Small intestine (tissue), 7 donors: ENCODE results near the gene FYB2. TPM values are rescaled to one million over a fixed set of nuclear protein-coding genes. Genes with fewer than 3 reads are reported as not detected.
"Not testable (repeated sequence)": the region's sequence is repeated elsewhere in the genome, so short reads cannot be mapped to it uniquely, and the experiment has no call there.

ENCODE experiments used
- DNase-seq, 2 donors: peaks; one replicate each; pipeline versions ENCODE4 v3.0.0 to v3.0.0-alpha.2; 2013
- FAIRE-seq: peaks from 2 replicates; lab custom pipeline; 2012; peaks lifted over from hg19 to GRCh38; lab: Jason Lieb, UNC
- H3K27ac ChIP-seq, 3 donors: one replicate each; pipeline ENCODE4 v1.5.1; 2013; ENCODE audit warnings: low read length in 2 of 3, mild to moderate bottlenecking in 2 of 3, control low read depth in 1 of 3, inconsistent platforms in 1 of 3, low read depth in 1 of 3, moderate library complexity in 1 of 3
- H3K27me3 ChIP-seq, 3 donors: one replicate each; pipeline ENCODE4 v1.6.1; 2013; ENCODE audit warnings: low read length in 3 of 3, inconsistent platforms in 1 of 3; ENCODE audit not compliant: control insufficient read depth in 3 of 3, insufficient read depth in 3 of 3
- H3K36me3 ChIP-seq, 3 donors: one replicate each; pipeline ENCODE4 v1.6.1; 2013; ENCODE audit warnings: low read length in 3 of 3, inconsistent platforms in 1 of 3, low read depth in 1 of 3, mild to moderate bottlenecking in 1 of 3, moderate library complexity in 1 of 3; ENCODE audit not compliant: control insufficient read depth in 3 of 3, insufficient read depth in 2 of 3
- H3K4me1 ChIP-seq, 3 donors: one replicate each; pipeline ENCODE4 v1.6.1; 2013; ENCODE audit warnings: low read length in 2 of 3, inconsistent platforms in 1 of 3, low read depth in 1 of 3, mild to moderate bottlenecking in 1 of 3, moderate library complexity in 1 of 3; ENCODE audit not compliant: control insufficient read depth in 3 of 3, insufficient read depth in 2 of 3
- H3K4me3 ChIP-seq, 3 donors: one replicate each; pipeline ENCODE4 v1.5.1; 2013; ENCODE audit warnings: low read length in 3 of 3, control low read depth in 1 of 3, inconsistent platforms in 1 of 3, low read depth in 1 of 3, mild to moderate bottlenecking in 1 of 3, moderate library complexity in 1 of 3
- H3K9me3 ChIP-seq, 2 donors: one replicate each; pipeline ENCODE4 v1.6.1; 2013; ENCODE audit warnings: low read depth in 1 of 2, low read length in 1 of 2; ENCODE audit not compliant: control insufficient read depth in 2 of 2, insufficient read depth in 1 of 2
- WGBS, 3 donors: extraction: QIAGEN DNeasy Blood & Tissue Kit; methylation state at CpG; one replicate each; pipeline ENCODE4 v1.1.7; 2013; 5-methylcytosine and 5-hydroxymethylcytosine counted together
- polyA plus RNA-seq, 4 donors: library from polyadenylated mRNA; stranded (reverse) in 3 of 4; unstranded in 1 of 4; fragments of 200-250 nt in 3 of 4; fragments of 120-200 nt in 1 of 4; gene quantifications; one replicate each; pipeline versions ENCODE4 v1.2.1 to v1.2.3, GENCODE V29; 2013
- donor health status: healthy with polysubstance abuse.
- donor health status: control.
- donor health status: control.
- donor health status: Bipolar disorder and iron deficiency.
- donor health status: healthy.

Gene FYB2
- polyA plus RNA-seq, 4 donors = 1.1 to 10.2 (median 1.2) TPM; not detected in 1

- FAIRE-seq = no peak
- 31 to 85% (median 50%) methylated on average over 3 of the region's 3 CpGs for WGBS, 3 donors
Observed at GRCh38 chr1:56780128-56780750, 39.0 kb downstream of the FYB2 start.

DNA sequence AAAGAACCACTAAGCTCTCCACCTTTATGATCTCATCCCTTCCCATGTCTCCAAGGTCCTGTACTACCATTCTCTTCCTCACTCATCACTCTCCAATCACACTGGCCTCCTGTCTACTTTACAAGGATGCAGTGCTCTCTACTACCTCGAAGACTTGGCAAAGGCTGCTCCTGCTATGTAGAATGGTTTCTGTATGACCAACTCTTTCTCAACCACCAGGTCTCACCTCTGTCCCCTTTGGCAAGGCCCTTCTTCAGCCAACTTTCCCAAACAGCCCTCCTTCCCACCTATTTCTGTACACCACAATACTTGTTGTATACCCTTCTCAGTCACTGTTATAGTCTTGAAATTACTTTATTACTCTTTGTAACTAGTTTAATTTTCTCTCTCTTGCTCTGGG is 41.2 kb downstream of the FYB2 start:
- DNase-seq (no peak), FAIRE-seq (no peak)
- H3K27me3 ChIP-seq = no peaks in the 10 kb centered on the region

More at GRCh38 chr1:56780128-56780750, 39.0 kb downstream of the FYB2 start:
- Histone ChIP-seq H3K4me3 (no peak overlapping the region), H3K27me3 (no peaks in the 10 kb centered on the region), H3K36me3 (no peaks in the 10 kb centered on the region), H3K4me1 (no peaks in the 10 kb centered on the region), H3K9me3 (no peaks in the 10 kb centered on the region), H3K27ac (peak overlapping the region in 1 of 3 donors; percentile 22)
- DNase-seq = peak in 1 of 2 donors; percentile 47

GRCh38 chr1:56774732-56775131 is 44.5 kb downstream of the FYB2 start:
- H3K36me3 ChIP-seq, DNase-seq, H3K27me3 ChIP-seq, H3K27ac ChIP-seq, H3K4me3 ChIP-seq, H3K9me3 ChIP-seq, H3K4me1 ChIP-seq, FAIRE-seq: not testable (repeated sequence)

More for the DNA sequence above, 41.2 kb downstream of the FYB2 start:
- Histone ChIP-seq H3K9me3 (no peaks in the 10 kb centered on the region), H3K4me3 (no peak overlapping the region), H3K36me3 (no peaks in the 10 kb centered on the region), H3K27ac (no peak overlapping the region), H3K4me1 (no peaks in the 10 kb centered on the region)
- WGBS, 3 donors = 63 to 83% (median 82%) methylated on average over 1 of the region's 1 CpG

DNA sequence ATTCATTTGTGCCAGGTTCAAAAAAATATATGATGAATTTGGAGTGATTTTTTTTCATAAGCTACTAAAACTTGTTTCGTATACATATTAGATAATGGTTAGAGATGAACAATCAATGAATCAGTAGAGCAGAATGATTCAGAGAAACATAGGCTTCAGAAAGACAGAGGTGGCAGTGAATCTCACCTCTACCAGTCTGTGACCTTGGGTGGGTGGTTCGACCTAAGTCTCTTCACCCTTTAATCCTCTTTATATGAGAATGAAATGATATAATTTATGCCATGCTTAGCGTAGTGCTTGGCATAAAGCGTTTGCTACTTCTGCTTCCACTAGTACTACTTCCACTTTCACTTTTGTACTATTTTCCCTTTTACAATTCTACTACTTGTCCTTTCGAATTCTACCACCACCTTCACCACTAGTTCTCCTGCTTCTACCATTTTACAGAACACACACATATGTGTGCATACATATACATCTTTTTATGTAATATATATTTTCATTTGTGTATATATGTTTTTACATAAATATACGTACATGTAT is 45.1 kb downstream of the FYB2 start:
- peak in 1 of 2 donors; percentile 42 for DNase-seq
- H3K4me1 ChIP-seq = no peaks in the 10 kb centered on the region
- peak overlapping the region in 1 of 3 donors; percentile 23 for H3K4me3 ChIP-seq
- WGBS, 3 donors = 27 to 52% (median 38%) methylated on average over 6 of the region's 6 CpGs
- H3K9me3 ChIP-seq = no peaks in the 10 kb centered on the region
- FAIRE-seq = no peak
- H3K27ac ChIP-seq = no peak overlapping the region
- no peaks in the 10 kb centered on the region for H3K36me3 ChIP-seq
- no peaks in the 10 kb centered on the region for H3K27me3 ChIP-seq

DNA sequence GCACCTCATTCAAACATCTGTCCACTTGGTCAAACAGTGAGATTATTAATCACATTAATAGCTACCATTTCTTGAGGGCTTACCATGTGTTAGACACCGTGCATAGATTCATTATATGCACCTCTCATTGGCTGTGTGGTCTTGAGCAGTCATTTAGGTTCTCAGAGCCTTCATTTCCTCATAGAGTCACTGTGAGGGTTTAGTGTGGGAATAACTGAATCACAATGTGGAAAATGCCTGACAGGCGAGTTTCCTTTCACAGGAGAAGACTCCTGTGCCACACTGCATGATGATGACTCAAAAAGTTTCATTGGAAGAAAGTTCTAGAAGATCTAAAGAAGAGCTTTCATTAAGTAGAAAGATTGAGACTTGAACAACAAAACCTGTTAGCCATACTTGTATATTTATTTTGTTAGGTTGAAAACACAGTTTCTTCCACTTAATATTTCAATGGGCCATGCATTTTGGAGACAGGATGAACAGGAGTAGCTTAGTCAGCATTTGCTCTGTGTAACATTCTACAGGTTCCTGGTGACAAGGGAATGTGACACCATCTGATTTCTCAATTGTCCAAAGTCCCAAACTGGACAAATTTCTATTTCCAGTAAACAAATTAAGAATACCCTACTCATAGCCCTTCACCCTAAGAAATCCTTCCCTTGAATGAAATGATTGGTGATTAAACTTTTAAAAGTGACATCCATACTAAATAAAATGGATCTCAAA is 45.7 kb downstream of the FYB2 start:
- WGBS, 3 donors = 64 to 84% (median 79%) methylated on average over 2 of the region's 2 CpGs
- Histone ChIP-seq H3K36me3 (no peaks in the 10 kb centered on the region), H3K27me3 (no peaks in the 10 kb centered on the region), H3K27ac (no peak overlapping the region), H3K4me1 (no peaks in the 10 kb centered on the region), H3K4me3 (no peak overlapping the region), H3K9me3 (no peaks in the 10 kb centered on the region)
- DNase-seq (no peak), FAIRE-seq (no peak)

DNA sequence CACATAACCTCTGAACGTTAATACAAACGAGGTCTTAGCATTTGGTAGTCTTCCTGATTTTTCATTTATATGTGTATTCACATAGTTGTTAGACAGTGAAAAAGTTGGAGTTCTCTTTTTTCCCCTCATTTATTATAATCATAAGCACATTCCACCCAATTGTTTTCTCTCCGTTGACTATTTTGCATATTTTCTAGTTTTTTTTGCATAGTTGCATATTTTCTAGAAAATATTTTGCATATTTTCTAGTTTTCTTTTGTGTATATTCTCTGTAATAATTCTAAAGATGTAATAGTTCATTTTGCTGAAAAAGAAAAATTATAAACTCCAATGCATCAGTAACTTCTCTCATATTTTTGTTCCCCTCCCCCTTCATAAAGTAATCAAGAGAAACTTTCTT is 47.5 kb downstream of the FYB2 start:
- no peak overlapping the region for H3K4me3 ChIP-seq
- no peak for DNase-seq
- no peaks in the 10 kb centered on the region for H3K9me3 ChIP-seq
- no peak overlapping the region for H3K27ac ChIP-seq
- H3K36me3 ChIP-seq = no peaks in the 10 kb centered on the region
- no peaks in the 10 kb centered on the region for H3K27me3 ChIP-seq
- no peaks in the 10 kb centered on the region for H3K4me1 ChIP-seq
- no peak for FAIRE-seq
- WGBS, 3 donors = 78 to 88% (median 87%) methylated on average over 3 of the region's 3 CpGs

- no peak overlapping the region for H3K4me3 ChIP-seq
- WGBS, 3 donors = 28 to 54% (median 29%) methylated on average over 3 of the region's 3 CpGs
- no peaks in the 10 kb centered on the region for H3K9me3 ChIP-seq
- H3K27me3 ChIP-seq = no peaks in the 10 kb centered on the region
- FAIRE-seq = no peak
- peaks cover 0 to 3% (median 0%) of the 10 kb centered on the region in 3 donors for H3K4me1 ChIP-seq
- no peak for DNase-seq
- H3K36me3 ChIP-seq = no peaks in the 10 kb centered on the region
- no peak overlapping the region for H3K27ac ChIP-seq
Observed at GRCh38 chr1:56758794-56759193, 60.4 kb downstream of the FYB2 start.

GRCh38 chr1:56758135-56758534 is 61.1 kb downstream of the FYB2 start:
- Histone ChIP-seq H3K27me3 (no peaks in the 10 kb centered on the region), H3K27ac (no peak overlapping the region), H3K4me1 (peaks cover 0 to 3% (median 0%) of the 10 kb centered on the region in 3 donors), H3K36me3 (no peaks in the 10 kb centered on the region), H3K9me3 (no peaks in the 10 kb centered on the region), H3K4me3 (no peak overlapping the region)
- peak; percentile 26 to 29 for DNase-seq
- no peak for FAIRE-seq
